GM19438 (cell line): ENCODE data around the gene CCDC15.

ENCODE experiments used
- ATAC-seq: cut with Tn5 transposase; IDR thresholded peaks from one replicate; pipeline ENCODE4 v1.9.1; 2021; ENCODE audit warnings: low read depth; ENCODE audit not compliant: unreplicated experiment

Gene CCDC15

GRCh38 chr11:125063429-125064043 is 109.5 kb downstream of the CCDC15 start:
- ATAC-seq = peak; percentile 34

- ATAC-seq = no peak
These were observed 110.1 kb downstream of the CCDC15 start for GRCh38 chr11:125064070-125064469.

- ATAC-seq = no peak
These were observed 114.4 kb downstream of the CCDC15 start for GRCh38 chr11:125068368-125068767.

- no peak for ATAC-seq
These were observed 115.0 kb downstream of the CCDC15 start for GRCh38 chr11:125069008-125069407.

GRCh38 chr11:125069796-125070195 is 115.8 kb downstream of the CCDC15 start:
- no peak for ATAC-seq

GRCh38 chr11:125070699-125071254 is 116.8 kb downstream of the CCDC15 start:
- ATAC-seq = peak; percentile 54

- no peak for ATAC-seq
These were observed 117.4 kb downstream of the CCDC15 start for GRCh38 chr11:125071435-125071834.

- ATAC-seq = no peak
These were observed 117.8 kb downstream of the CCDC15 start for GRCh38 chr11:125071846-125072217.

GRCh38 chr11:125072218-125072960 is 118.4 kb downstream of the CCDC15 start:
- ATAC-seq = peak; percentile 82

GRCh38 chr11:125072961-125073590 is 119.1 kb downstream of the CCDC15 start:
- no peak for ATAC-seq

GRCh38 chr11:125073616-125074483 is 119.8 kb downstream of the CCDC15 start:
- no peak for ATAC-seq

- no peak for ATAC-seq
These were observed 120.7 kb downstream of the CCDC15 start for GRCh38 chr11:125074511-125075241.

GRCh38 chr11:125075242-125075625 is 121.2 kb downstream of the CCDC15 start:
- ATAC-seq = no peak

GRCh38 chr11:125075900-125076317 is 121.9 kb downstream of the CCDC15 start:
- ATAC-seq = no peak

- no peak for ATAC-seq
These were observed 122.5 kb downstream of the CCDC15 start for GRCh38 chr11:125076378-125076945.

- ATAC-seq = no peak
These were observed 124.0 kb downstream of the CCDC15 start for GRCh38 chr11:125078016-125078415.

- ATAC-seq = no peak
These were observed 124.6 kb downstream of the CCDC15 start for GRCh38 chr11:125078516-125079140.

- no peak for ATAC-seq
These were observed 125.3 kb downstream of the CCDC15 start for GRCh38 chr11:125079151-125079877.
